GM10248 (cell line): ENCODE results near the gene CEP170B.
"Not testable (repeated sequence)": the region's sequence is repeated elsewhere in the genome, so short reads cannot be mapped to it uniquely, and the experiment has no call there.

Experiments
- CTCF ChIA-PET: fragments of 300-600 bp; sonication (Branson Sonifier 250); formaldehyde crosslinking; extraction: SDS; loops from one replicate; lab custom pipeline; 2021; ENCODE audit warnings: antibody characterized with exemption; lab: Yijun Ruan, JAX
- POLR2A ChIA-PET: fragments of 350-650 bp; sonication (Branson Sonifier 250); formaldehyde crosslinking; extraction: SDS; loops from one replicate; lab custom pipeline; 2020; ENCODE audit warnings: antibody characterized with exemption; lab: Yijun Ruan, JAX
- DNase-seq: peaks from one replicate; pipeline ENCODE4 v3.0.0; 2012; ENCODE audit errors: extremely low spot score
- TF ChIP-seq, protein P1 (sequence below): IDR thresholded peaks from 2 replicates; pipeline ENCODE4 v1.5.1; 2012; ENCODE audit warnings: mild to moderate bottlenecking, low read depth; ENCODE audit errors: extremely low read depth, missing control alignments, control extremely low read depth

Gene CEP170B

DNA sequence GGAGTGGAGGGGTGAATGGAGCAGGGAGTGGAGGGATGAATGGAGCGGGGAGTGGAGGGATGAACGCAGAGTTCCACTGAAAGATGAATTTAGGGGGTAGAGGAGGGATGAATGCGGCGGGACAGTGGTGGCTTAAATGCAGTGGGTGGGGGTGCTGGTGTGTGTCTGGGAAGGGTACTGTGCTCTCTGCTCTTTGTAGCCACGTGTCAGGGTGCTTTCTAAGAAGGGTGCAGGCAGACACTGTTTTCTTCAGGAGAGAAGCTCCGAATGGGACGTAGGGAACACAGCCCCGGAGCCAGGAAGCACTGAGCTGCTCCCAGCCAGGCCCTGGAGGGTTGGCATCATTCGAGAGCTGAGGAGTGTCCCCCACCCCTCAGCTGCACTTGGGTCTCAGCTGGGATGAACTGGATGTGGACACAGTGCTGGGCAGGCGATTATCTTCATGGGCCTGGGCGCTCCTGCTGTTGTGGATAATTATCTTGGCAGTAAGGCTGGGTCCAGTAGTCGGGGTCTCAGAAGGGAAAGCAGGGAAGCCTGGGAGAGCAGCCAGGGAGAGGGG lies 9.5 kb upstream of the CEP170B start:
- TF ChIP-seq, protein P1, sequence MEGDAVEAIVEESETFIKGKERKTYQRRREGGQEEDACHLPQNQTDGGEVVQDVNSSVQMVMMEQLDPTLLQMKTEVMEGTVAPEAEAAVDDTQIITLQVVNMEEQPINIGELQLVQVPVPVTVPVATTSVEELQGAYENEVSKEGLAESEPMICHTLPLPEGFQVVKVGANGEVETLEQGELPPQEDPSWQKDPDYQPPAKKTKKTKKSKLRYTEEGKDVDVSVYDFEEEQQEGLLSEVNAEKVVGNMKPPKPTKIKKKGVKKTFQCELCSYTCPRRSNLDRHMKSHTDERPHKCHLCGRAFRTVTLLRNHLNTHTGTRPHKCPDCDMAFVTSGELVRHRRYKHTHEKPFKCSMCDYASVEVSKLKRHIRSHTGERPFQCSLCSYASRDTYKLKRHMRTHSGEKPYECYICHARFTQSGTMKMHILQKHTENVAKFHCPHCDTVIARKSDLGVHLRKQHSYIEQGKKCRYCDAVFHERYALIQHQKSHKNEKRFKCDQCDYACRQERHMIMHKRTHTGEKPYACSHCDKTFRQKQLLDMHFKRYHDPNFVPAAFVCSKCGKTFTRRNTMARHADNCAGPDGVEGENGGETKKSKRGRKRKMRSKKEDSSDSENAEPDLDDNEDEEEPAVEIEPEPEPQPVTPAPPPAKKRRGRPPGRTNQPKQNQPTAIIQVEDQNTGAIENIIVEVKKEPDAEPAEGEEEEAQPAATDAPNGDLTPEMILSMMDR: no peak
- ChIA-PET CTCF (interaction anchor here (1.0 kb wide), 1 partner anchor 30 kb away, joined by 3 read pairs; no protein-coding TSS in a partner anchor), POLR2A (no interaction called here)
- no peak for DNase-seq

DNA sequence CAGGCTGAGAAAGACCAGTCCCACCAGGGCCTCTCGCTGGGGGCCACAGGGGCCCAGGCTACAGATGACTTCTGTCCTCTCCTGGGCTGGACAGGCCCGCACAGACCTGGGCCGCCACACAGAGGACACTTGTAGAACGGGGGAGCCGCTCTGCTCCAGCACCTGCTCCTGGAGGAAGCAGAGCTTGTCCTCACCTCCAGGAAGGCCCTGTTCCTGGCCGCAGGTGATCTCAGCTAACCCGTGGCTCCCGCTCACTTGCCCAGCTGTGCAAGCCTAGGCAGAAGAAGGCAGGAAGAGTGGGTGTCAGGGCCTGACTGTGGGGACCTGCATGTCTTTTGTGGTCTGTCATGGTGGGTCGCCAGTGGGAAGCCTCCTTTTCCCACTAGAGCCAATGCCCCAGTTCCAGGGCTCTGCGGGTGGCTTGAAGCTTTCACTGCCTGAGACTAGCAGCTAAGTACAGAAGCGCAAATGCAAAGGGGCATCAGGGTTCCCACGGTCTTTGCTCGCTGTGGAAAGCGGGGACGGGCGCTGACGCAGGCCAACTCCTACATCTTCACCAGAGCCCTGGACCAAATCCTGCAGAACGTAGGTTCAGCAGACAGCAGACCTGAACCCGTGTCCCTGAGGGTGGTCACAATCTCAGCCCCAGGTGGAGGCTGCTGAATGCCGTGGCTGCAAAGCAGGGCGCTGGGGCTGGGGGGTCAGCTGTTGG lies 8.8 kb upstream of the CEP170B start:
- POLR2A ChIA-PET: no interaction called here
- CTCF ChIA-PET: interaction anchor here (1.0 kb wide), 1 partner anchor 30 kb away, joined by 3 read pairs; no protein-coding TSS in a partner anchor

GRCh38 chr14:104856869-104857860 lies 7.9 kb upstream of the CEP170B start:
- CTCF ChIA-PET: no interaction called here
- TF ChIP-seq, protein P1: no peak
- POLR2A ChIA-PET: no interaction called here
- DNase-seq: no peak

More for the DNA sequence above, 8.8 kb upstream of the CEP170B start:
- TF ChIP-seq, protein P1: no peak
- no peak for DNase-seq

- CTCF ChIA-PET, DNase-seq, POLR2A ChIA-PET: not testable (repeated sequence)
Observed at GRCh38 chr14:104857931-104858330, 7.1 kb upstream of the CEP170B start.

- TF ChIP-seq, protein P1: no peak
- CTCF ChIA-PET: no interaction called here
- DNase-seq: no peak
- POLR2A ChIA-PET: no interaction called here
Observed at GRCh38 chr14:104858811-104859426, 6.1 kb upstream of the CEP170B start.

DNA sequence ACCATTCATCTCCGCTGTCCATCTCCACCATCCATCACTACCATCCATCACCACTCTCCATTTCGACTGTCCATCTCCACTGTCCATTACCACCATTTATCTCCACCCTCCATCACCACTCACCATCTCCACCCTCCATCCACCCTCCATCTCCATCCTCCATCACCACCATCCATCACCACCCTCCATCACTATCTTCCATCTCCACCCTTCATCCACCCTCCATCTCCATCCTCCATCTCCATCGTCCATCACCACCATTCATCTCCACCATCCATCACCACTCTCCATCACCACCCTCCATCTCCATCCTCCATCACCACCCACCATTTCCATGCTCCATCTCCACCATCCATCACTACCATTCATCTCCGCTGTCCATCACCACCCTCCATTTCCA lies 5.2 kb upstream of the CEP170B start:
- TF ChIP-seq, protein P1: no peak
- DNase-seq: no peak
- ChIA-PET POLR2A (no interaction called here), CTCF (no interaction called here)
